ENCODE measurements around the gene MIEN1. TPM values are rescaled to one million over a fixed set of nuclear protein-coding genes. Genes with fewer than 3 reads are reported as not detected.

MIEN1 gene
- total and polyA plus RNA-seq, 2 of the 13 experiments (the other 11 are each of a cell fraction or from before 2014, with no cell fraction given): 40.6 to 56.6 TPM

- TF ChIP-seq NCOA1 (CRISPR knock-in tag; IDR thresholded peaks at IDR 0.05) (no peak), HNF4G (IDR thresholded peaks at IDR 0.05; ENCODE audit: borderline replicate concordance, low read depth, low read length) (peak; percentile 87), HNF4G (CRISPR knock-in tag; IDR thresholded peaks at IDR 0.05; ENCODE audit: borderline replicate concordance, low read depth) (peak; percentile 72), SALL1 (CRISPR knock-in tag; IDR thresholded peaks at IDR 0.05) (no peak; the same call in 1 of the 2 replicates), ZNF879 (CRISPR knock-in tag; IDR thresholded peaks at IDR 0.05) (no peak), ARID3A (IDR thresholded peaks at IDR 0.05; ENCODE audit: low read depth, low read length) (no peak), HOXA5 (CRISPR knock-in tag; IDR thresholded peaks at IDR 0.05) (0 out of 2 replicates have a peak, but pooled peaks have one; percentile 20), NONO (IDR thresholded peaks at IDR 0.05) (no peak), NONO (CRISPR knock-in tag; conservative IDR thresholded peaks at IDR 0.05) (peak; percentile 5; the same call in 1 of the 2 replicates), ETS1 (CRISPR knock-in tag; IDR thresholded peaks at IDR 0.05) (0 out of 2 replicates have a peak, but pooled peaks have one; percentile 10), NPAS2 (CRISPR knock-in tag; IDR thresholded peaks at IDR 0.05; ENCODE audit: borderline replicate concordance) (no peak), EEA1 (CRISPR knock-in tag; IDR thresholded peaks at IDR 0.05; ENCODE audit: borderline replicate concordance) (no peak), ZNF33A (CRISPR knock-in tag; IDR thresholded peaks at IDR 0.05; ENCODE audit: borderline replicate concordance) (0 out of 2 replicates have a peak, but pooled peaks have one; percentile 51), ELF1 (CRISPR knock-in tag; IDR thresholded peaks at IDR 0.05) (peak; percentile 36; the same call in 1 of the 2 replicates), NFIC (IDR thresholded peaks at IDR 0.05; ENCODE audit: low read length) (peak; percentile 77; the same call in 1 of the 2 replicates), ZNF660 (CRISPR knock-in tag; IDR thresholded peaks at IDR 0.05; ENCODE audit: borderline replicate concordance, low read depth) (no peak), SOX13 (IDR thresholded peaks at IDR 0.05) (peak; percentile 50; the same call in 1 of the 2 replicates), SOX13 (CRISPR knock-in tag; conservative IDR thresholded peaks at IDR 0.05 in 1 of 2, IDR thresholded peaks at IDR 0.05 in 1 of 2) (peak in 1 of 2 experiments; percentile 69; a peak in 2 of 4 replicates), KLF6 (CRISPR knock-in tag; IDR thresholded peaks at IDR 0.05) (0 out of 2 replicates have a peak, but pooled peaks have one; percentile 1), ZNF570 (CRISPR knock-in tag; IDR thresholded peaks at IDR 0.05; ENCODE audit: borderline replicate concordance) (no peak), CREM (IDR thresholded peaks at IDR 0.05) (peak; percentile 62; the same call in 1 of the 2 replicates), CREM (CRISPR knock-in tag; IDR thresholded peaks at IDR 0.05) (no peak), TEAD2 (CRISPR knock-in tag; IDR thresholded peaks at IDR 0.05) (no peak), KAT7 (CRISPR knock-in tag; IDR thresholded peaks at IDR 0.05; ENCODE audit: borderline replicate concordance) (peak; percentile 50; the same call in 1 of the 2 replicates), REPIN1 (CRISPR knock-in tag; IDR thresholded peaks at IDR 0.05; ENCODE audit: borderline replicate concordance, low read depth) (peak; percentile 12; the same call in 1 of the 2 replicates), HDAC6 (IDR thresholded peaks at IDR 0.05; ENCODE audit: low read depth, low read length) (no peak)
- TF ChIP-seq, protein P1, sequence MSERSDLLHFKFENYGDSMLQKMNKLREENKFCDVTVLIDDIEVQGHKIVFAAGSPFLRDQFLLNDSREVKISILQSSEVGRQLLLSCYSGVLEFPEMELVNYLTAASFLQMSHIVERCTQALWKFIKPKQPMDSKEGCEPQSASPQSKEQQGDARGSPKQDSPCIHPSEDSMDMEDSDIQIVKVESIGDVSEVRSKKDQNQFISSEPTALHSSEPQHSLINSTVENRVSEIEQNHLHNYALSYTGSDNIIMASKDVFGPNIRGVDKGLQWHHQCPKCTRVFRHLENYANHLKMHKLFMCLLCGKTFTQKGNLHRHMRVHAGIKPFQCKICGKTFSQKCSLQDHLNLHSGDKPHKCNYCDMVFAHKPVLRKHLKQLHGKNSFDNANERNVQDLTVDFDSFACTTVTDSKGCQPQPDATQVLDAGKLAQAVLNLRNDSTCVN (CRISPR knock-in tag; IDR thresholded peaks at IDR 0.05; ENCODE audit: borderline replicate concordance): 0 out of 2 replicates have a peak, but pooled peaks have one; percentile 6
- TF ChIP-seq, protein P2, sequence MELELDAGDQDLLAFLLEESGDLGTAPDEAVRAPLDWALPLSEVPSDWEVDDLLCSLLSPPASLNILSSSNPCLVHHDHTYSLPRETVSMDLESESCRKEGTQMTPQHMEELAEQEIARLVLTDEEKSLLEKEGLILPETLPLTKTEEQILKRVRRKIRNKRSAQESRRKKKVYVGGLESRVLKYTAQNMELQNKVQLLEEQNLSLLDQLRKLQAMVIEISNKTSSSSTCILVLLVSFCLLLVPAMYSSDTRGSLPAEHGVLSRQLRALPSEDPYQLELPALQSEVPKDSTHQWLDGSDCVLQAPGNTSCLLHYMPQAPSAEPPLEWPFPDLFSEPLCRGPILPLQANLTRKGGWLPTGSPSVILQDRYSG (CRISPR knock-in tag; IDR thresholded peaks at IDR 0.05): no peak
Measured at GRCh38 chr17:39687101-39687545, 43.2 kb downstream of the MIEN1 start (continued).

All from HepG2 (cell line).